ENCODE measurements around the gene SPATC1L. TPM values are rescaled to one million over a fixed set of nuclear protein-coding genes. Genes with fewer than 3 reads are reported as not detected.

SPATC1L gene
- polyA plus RNA-seq, 2 of the 4 experiments (the other 2 are of a cell fraction): 0.14 TPM; not detected in 1

DNA sequence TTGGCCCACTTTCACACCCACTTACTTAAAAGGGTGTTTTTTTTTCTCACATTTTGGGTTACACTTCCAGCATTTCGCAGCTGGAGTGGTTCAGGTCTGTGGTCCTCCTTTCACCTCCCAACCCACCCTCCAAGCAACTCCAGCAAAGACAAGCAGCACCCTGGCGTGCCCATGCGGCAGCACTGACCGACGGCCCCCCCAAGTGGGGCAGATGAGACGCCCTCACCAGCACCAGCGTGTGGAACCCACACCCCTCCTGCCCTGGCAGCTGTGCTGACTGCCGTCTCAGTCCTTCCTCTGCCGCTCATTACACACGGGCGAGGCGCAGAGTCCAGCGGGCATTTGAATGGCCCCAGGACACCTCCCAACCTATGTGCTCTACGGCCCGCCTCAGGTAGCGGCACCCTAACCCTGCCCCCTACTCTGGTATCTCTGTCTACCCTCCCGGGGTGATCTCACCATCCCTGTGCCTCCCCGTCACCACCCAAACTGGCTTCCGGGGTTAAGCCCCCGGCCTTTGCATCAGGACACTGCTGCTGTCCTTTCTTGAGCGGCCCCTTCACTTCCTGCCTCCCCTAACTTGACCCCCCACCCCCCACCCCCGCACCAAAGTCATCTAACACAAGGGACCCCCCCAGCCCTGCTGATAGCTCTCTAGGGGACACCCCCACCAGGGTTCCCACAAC lies 33.4 kb upstream of the SPATC1L start:
- H3K4me1 ChIP-seq: no peaks in the 10 kb centered on the region
- H3K4me3 ChIP-seq: no peak overlapping the region
- ChIA-PET POLR2A (interaction anchor here (0.6 kb wide), 1 partner anchor 244 kb away, joined by 15 read pairs; no protein-coding TSS in a partner anchor), CTCF (interaction anchor here (1.1 kb wide), 1 partner anchor 71 kb away, joined by 4 read pairs; no protein-coding TSS in a partner anchor)
- no peak overlapping the region for H3K27ac ChIP-seq
- H3K4me2 ChIP-seq: no peak overlapping the region
- H3K9me3 ChIP-seq: no peaks in the 10 kb centered on the region
- ATAC-seq (no peak), FAIRE-seq (no peak), DNase-seq (ENCODE audit: low read depth in 1 of 2, low spot score in 1 of 2) (no peak)
- TF ChIP-seq, protein P1, sequence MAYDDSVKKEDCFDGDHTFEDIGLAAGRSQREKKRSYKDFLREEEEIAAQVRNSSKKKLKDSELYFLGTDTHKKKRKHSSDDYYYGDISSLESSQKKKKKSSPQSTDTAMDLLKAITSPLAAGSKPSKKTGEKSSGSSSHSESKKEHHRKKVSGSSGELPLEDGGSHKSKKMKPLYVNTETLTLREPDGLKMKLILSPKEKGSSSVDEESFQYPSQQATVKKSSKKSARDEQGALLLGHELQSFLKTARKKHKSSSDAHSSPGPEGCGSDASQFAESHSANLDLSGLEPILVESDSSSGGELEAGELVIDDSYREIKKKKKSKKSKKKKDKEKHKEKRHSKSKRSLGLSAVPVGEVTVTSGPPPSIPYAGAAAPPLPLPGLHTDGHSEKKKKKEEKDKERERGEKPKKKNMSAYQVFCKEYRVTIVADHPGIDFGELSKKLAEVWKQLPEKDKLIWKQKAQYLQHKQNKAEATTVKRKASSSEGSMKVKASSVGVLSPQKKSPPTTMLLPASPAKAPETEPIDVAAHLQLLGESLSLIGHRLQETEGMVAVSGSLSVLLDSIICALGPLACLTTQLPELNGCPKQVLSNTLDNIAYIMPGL (CRISPR knock-in tag; IDR thresholded peaks at IDR 0.05; ENCODE audit: borderline replicate concordance): no peak
- no peak for TF ChIP-seq HOXB5 (CRISPR knock-in tag; IDR thresholded peaks at IDR 0.05)
- no peak for TF ChIP-seq FOSB (CRISPR knock-in tag; IDR thresholded peaks at IDR 0.05)
- no peak for TF ChIP-seq GATA3 (IDR thresholded peaks at IDR 0.05; ENCODE audit: borderline replicate concordance)
- TF ChIP-seq NFE2L2 (conservative IDR thresholded peaks at IDR 0.05; ENCODE audit: low read length): no peak
- no peak for TF ChIP-seq ZSCAN20 (CRISPR knock-in tag; IDR thresholded peaks at IDR 0.05)
- TF ChIP-seq POLR2A (IDR thresholded peaks at IDR 0.05; ENCODE audit: low read length): no peak
- no peak for TF ChIP-seq ZFP36 (IDR thresholded peaks at IDR 0.05; ENCODE audit: borderline replicate concordance, partially characterized antibody)
- no peak for TF ChIP-seq RNF2 (IDR thresholded peaks at IDR 0.05; ENCODE audit: borderline replicate concordance, low read depth)
- no peak for TF ChIP-seq SREBF2 (IDR thresholded peaks at IDR 0.05)
- TF ChIP-seq JUNB (IDR thresholded peaks at IDR 0.05): no peak
- TF ChIP-seq, protein P2, sequence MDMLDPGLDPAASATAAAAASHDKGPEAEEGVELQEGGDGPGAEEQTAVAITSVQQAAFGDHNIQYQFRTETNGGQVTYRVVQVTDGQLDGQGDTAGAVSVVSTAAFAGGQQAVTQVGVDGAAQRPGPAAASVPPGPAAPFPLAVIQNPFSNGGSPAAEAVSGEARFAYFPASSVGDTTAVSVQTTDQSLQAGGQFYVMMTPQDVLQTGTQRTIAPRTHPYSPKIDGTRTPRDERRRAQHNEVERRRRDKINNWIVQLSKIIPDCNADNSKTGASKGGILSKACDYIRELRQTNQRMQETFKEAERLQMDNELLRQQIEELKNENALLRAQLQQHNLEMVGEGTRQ (IDR thresholded peaks at IDR 0.05): no peak
- TF ChIP-seq NR3C1 (IDR thresholded peaks at IDR 0.05): no peak
- TF ChIP-seq POLR2AphosphoS2 (conservative IDR thresholded peaks at IDR 0.05; ENCODE audit: low read length): no peak
- TF ChIP-seq, protein P3, sequence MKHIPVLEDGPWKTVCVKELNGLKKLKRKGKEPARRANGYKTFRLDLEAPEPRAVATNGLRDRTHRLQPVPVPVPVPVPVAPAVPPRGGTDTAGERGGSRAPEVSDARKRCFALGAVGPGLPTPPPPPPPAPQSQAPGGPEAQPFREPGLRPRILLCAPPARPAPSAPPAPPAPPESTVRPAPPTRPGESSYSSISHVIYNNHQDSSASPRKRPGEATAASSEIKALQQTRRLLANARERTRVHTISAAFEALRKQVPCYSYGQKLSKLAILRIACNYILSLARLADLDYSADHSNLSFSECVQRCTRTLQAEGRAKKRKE (CRISPR knock-in tag; IDR thresholded peaks at IDR 0.05; ENCODE audit: low read depth): no peak
- 95% methylated on average over 13 of the region's 22 CpGs for WGBS (ENCODE audit: missing lambda C conversion rate)

DNA sequence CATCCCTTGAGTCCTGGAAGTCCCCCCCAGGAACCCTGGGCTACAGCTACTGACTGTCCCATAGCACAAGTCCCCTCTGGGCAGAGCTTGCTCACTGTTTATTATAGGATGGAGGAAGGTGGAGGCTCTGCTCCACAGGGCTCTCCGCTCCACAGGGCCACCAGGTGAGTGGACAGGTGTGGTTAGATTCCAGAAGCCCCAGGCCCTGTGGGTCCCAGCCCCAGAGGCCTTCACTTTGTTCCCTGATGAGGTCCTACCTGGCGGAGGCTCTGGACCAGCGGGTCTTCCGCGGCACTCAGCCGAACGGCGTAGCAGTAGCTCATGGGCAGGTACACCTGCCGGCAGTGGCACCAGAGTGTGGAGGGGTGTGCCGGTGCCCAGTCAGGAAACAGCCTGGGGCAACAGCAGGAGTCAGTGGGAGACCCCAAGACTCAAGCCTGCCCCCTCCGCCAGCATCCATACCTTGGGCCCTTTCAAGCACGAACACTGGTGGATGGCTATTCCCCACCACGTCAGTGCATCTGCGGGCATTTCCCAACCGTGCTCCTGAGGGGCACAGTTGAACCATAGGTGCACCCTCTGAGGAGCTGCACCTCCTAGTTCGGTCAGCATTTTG lies 32.0 kb upstream of the SPATC1L start:
- CTCF ChIA-PET: interaction anchor here (1.7 to 2.3 kb wide), 2 partner anchors 11 to 14 kb away, joined by 4 to 7 read pairs; partner anchors contain the start of gene LSS
- 96% methylated on average over 7 of the region's 16 CpGs for WGBS (ENCODE audit: missing lambda C conversion rate)
- FAIRE-seq: no peak
- Histone ChIP-seq H3K9me3 (no peaks in the 10 kb centered on the region), H3K4me2 (no peak overlapping the region), H3K4me1 (no peaks in the 10 kb centered on the region), H3K4me3 (no peak overlapping the region), H3K27ac (no peak overlapping the region)
- no peak for ATAC-seq
- POLR2A ChIA-PET: no interaction called here
- DNase-seq (ENCODE audit: low read depth in 1 of 2, low spot score in 1 of 2): no peak
- TF ChIP-seq RAD21 (conservative IDR thresholded peaks at IDR 0.05 in 1 of 2, IDR thresholded peaks at IDR 0.05 in 1 of 2): no peak
- TF ChIP-seq, protein P2 (IDR thresholded peaks at IDR 0.05): no peak
- no peak for TF ChIP-seq MYC (IDR thresholded peaks at IDR 0.05; ENCODE audit: borderline replicate concordance, low read length)
- TF ChIP-seq, protein P4, sequence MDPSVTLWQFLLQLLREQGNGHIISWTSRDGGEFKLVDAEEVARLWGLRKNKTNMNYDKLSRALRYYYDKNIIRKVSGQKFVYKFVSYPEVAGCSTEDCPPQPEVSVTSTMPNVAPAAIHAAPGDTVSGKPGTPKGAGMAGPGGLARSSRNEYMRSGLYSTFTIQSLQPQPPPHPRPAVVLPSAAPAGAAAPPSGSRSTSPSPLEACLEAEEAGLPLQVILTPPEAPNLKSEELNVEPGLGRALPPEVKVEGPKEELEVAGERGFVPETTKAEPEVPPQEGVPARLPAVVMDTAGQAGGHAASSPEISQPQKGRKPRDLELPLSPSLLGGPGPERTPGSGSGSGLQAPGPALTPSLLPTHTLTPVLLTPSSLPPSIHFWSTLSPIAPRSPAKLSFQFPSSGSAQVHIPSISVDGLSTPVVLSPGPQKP (IDR thresholded peaks at IDR 0.05; ENCODE audit: low read depth, low read length): no peak
- TF ChIP-seq, protein P5, sequence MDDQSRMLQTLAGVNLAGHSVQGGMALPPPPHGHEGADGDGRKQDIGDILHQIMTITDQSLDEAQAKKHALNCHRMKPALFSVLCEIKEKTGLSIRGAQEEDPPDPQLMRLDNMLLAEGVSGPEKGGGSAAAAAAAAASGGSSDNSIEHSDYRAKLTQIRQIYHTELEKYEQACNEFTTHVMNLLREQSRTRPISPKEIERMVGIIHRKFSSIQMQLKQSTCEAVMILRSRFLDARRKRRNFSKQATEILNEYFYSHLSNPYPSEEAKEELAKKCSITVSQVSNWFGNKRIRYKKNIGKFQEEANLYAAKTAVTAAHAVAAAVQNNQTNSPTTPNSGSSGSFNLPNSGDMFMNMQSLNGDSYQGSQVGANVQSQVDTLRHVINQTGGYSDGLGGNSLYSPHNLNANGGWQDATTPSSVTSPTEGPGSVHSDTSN (IDR thresholded peaks at IDR 0.05): no peak
- TF ChIP-seq, protein P6, sequence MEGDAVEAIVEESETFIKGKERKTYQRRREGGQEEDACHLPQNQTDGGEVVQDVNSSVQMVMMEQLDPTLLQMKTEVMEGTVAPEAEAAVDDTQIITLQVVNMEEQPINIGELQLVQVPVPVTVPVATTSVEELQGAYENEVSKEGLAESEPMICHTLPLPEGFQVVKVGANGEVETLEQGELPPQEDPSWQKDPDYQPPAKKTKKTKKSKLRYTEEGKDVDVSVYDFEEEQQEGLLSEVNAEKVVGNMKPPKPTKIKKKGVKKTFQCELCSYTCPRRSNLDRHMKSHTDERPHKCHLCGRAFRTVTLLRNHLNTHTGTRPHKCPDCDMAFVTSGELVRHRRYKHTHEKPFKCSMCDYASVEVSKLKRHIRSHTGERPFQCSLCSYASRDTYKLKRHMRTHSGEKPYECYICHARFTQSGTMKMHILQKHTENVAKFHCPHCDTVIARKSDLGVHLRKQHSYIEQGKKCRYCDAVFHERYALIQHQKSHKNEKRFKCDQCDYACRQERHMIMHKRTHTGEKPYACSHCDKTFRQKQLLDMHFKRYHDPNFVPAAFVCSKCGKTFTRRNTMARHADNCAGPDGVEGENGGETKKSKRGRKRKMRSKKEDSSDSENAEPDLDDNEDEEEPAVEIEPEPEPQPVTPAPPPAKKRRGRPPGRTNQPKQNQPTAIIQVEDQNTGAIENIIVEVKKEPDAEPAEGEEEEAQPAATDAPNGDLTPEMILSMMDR (IDR thresholded peaks at IDR 0.05): no peak
- TF ChIP-seq GATA3 (IDR thresholded peaks at IDR 0.05; ENCODE audit: borderline replicate concordance): no peak
- no peak for TF ChIP-seq FOSL2 (IDR thresholded peaks at IDR 0.05)
- no peak for TF ChIP-seq FOSL2 (CRISPR knock-in tag; IDR thresholded peaks at IDR 0.05)
